Activated naive CD4-positive, alpha-beta T cell treated with anti-CD3 and anti-CD28 coated beads for 36 hours (primary cell): ENCODE data around the gene RFWD3. TPM values are rescaled to one million over a fixed set of nuclear protein-coding genes. Genes with fewer than 3 reads are reported as not detected.
"Not testable (repeated sequence)": the region's sequence is repeated elsewhere in the genome, so short reads cannot be mapped to it uniquely, and the experiment has no call there.

Source experiments
- CTCF ChIA-PET: fragments of 350-600 bp; sonication (Branson Sonifier 250); formaldehyde crosslinking; loops from one replicate; lab custom pipeline; 2021; ENCODE audit warnings: antibody characterized with exemption; lab: Charles Lee
- DNase-seq: peaks from one replicate; pipeline ENCODE4 v3.0.0-alpha.2; 2020
- H3K27ac Mint-ChIP-seq: one replicate; pipeline ENCODE4 v1.8.0; 2021; ENCODE audit warnings: mild to moderate bottlenecking, mixed read lengths
- H3K27me3 Mint-ChIP-seq: one replicate; pipeline ENCODE4 v1.8.0; 2021; ENCODE audit warnings: low read depth, mixed read lengths
- H3K36me3 Mint-ChIP-seq: one replicate; pipeline ENCODE4 v1.8.0; 2021; ENCODE audit warnings: low read depth, mixed read lengths
- H3K4me1 Mint-ChIP-seq: one replicate; pipeline ENCODE4 v1.8.0; 2021; ENCODE audit warnings: low read depth, mixed read lengths
- H3K4me3 Mint-ChIP-seq: one replicate; pipeline ENCODE4 v1.8.0; 2021; ENCODE audit warnings: mild to moderate bottlenecking, moderate library complexity, mixed read lengths
- H3K9me3 Mint-ChIP-seq: one replicate; pipeline ENCODE4 v1.8.0; 2021; ENCODE audit warnings: mixed read lengths
- intact Hi-C: fragments of 100-400 bp; cut with micrococcal nuclease; formaldehyde crosslinking; loops from one replicate; pipeline ENCODE4 v1.15.1; 2023
- total RNA-seq, 2 experiments: library from RNA; stranded (reverse); gene quantifications; one replicate each; pipeline ENCODE4 v1.2.3, GENCODE V29; 2021

RFWD3 gene
- total RNA-seq, 2 experiments from 2014 or later, result 114 to 124 TPM

DNA sequence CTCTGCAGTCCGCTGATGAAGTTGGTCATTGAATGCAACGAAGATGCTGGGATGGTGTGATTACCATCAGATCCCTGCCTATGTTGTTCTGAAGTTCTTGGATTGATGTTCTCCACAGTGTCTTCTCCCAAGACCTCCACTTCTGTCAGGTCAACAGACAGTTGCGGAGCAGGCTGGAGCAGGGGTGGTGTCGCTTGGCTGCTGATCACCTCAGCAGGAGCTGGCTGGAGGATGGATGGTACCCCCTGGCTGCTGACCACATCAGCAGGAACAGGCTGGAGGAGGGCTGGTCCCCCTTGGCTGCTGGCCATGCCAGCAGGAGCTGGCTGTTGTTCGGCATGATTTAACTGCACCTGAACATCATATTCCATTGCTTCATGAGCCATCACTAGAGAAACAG lies 5.6 kb downstream of the RFWD3 start:
- Mint-ChIP-seq H3K36me3 (peaks cover 72% of the 10 kb centered on the region), H3K27ac (no peak overlapping the region), H3K4me1 (peaks cover 82% of the 10 kb centered on the region), H3K4me3 (no peak overlapping the region), H3K9me3 (no peaks in the 10 kb centered on the region), H3K27me3 (no peaks in the 10 kb centered on the region)
- DNase-seq, result no peak
- intact Hi-C loops, result no loop called here
- CTCF ChIA-PET, result no interaction called here

DNA sequence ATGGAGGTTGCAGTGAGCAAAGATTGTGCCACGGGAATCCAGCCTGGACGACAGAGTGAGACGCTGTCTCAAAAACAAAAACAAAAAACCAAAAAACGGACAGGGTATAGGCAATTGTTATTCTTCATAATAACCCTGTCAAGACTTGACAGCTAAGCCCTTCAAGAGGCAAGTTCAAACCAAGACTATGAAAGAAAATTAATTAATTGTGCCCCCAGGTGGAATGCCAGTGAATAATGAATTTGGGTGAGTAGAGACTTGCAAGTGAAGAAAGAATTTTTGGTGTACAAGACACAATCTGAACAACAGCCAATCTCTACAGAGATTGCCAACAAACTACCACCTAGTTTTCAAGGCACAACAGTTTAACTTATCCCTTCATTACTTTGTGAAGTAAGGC lies 6.3 kb downstream of the RFWD3 start:
- Mint-ChIP-seq H3K36me3 (peaks cover 75% of the 10 kb centered on the region), H3K4me1 (peaks cover 89% of the 10 kb centered on the region), H3K4me3 (no peak overlapping the region), H3K27ac (no peak overlapping the region), H3K9me3 (no peaks in the 10 kb centered on the region), H3K27me3 (no peaks in the 10 kb centered on the region)
- CTCF ChIA-PET, result no interaction called here
- DNase-seq, result no peak
- intact Hi-C loops, result no loop called here

DNA sequence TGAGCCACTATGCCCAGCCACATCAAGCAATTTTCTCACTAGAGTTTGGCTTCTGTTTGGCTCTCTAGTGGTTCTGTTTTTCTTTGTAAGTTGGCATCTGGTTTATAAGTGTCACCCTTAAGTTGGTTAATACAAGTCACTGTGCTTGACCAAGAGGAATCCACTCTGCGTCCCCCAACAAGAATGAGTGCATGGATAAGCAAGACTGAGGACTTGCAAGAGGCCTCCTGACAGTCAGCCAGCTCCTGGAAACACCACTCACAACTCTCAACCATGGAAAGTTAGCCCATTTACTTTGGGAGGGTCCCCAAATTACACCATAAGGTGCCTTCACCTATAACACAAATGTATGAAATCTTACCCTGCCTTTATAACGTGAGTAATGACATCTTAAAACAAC lies 7.6 kb downstream of the RFWD3 start:
- Mint-ChIP-seq H3K9me3 (no peaks in the 10 kb centered on the region), H3K4me3 (peak overlapping the region; percentile 4), H3K36me3 (peaks cover 76% of the 10 kb centered on the region), H3K27me3 (no peaks in the 10 kb centered on the region), H3K4me1 (peaks cover 88% of the 10 kb centered on the region), H3K27ac (no peak overlapping the region)
- DNase-seq, result no peak
- CTCF ChIA-PET, result interaction anchor here (1.2 kb wide), 1 partner anchor 8 kb away, joined by 6 read pairs; no protein-coding TSS in a partner anchor
- intact Hi-C loops, result no loop called here

DNA sequence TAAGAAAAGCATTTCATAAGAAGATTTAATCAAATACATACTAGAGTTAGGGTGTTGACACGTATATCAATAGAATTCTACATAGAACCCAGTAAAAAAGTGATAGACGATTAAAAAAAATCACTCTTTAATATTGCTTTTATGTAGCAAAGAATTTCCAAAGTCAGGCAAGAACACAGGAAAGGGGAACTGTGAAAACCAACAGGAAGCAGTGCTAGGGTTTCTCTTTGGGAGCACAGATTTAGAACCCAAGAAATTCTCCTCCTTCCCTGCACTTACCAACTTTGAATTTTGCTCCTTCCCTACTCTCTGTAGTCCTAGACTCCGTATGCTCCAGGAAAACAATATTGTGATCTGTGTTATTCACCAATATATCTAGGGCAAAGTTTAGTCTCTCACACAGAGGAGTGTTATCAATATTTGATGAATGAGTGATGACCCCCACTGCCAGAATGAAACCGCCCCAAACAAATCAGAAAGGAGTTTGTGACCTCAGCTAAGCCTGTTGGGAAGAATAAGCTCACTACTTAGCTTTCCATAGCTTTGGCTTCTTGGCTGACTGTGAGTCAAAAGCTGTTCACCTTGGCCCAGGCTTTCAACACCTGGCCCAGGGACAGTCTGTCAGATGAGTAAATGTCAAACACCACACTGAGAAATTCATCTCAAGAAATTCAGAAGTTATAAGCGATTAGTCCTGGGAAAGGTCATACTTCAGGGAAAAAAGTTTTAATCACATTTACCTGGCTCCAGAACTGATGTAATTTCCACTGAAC lies 8.6 kb downstream of the RFWD3 start:
- no peak overlapping the region for H3K4me3 Mint-ChIP-seq
- H3K27ac Mint-ChIP-seq, result peak overlapping the region; percentile 58
- peaks cover 71% of the 10 kb centered on the region for H3K36me3 Mint-ChIP-seq
- H3K9me3 Mint-ChIP-seq, result no peaks in the 10 kb centered on the region
- CTCF ChIA-PET, result interaction anchor here (0.6 kb wide), 1 partner anchor 16 kb away, joined by 4 read pairs; no protein-coding TSS in a partner anchor
- H3K27me3 Mint-ChIP-seq, result no peaks in the 10 kb centered on the region
- H3K4me1 Mint-ChIP-seq, result peaks cover 82% of the 10 kb centered on the region
- intact Hi-C loops, result no loop called here
- no peak for DNase-seq

DNA sequence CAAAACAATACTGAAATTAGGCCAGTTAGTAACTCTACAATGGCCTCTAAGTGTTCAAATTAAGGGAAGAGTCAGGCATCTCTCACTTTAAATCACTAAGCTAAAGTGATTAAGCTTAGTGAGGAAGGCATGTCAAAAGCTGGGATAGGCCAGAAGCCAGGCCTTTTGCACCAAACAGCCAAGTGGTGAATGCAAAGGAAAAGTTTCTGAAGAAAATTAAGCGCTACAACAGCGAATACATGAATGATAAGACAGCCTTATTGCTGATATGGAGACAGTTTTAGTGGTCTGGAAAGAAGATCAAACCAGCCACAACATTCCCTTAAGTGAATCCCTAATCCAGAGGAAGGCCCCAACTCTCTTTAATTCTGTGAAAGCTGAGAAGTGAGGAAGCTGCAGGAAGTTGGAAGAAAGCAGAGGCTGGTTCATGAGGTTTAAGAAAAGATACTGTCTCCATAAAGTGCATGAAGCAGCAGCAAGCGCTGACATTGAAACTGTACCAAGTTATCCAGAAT lies 12.1 kb downstream of the RFWD3 start:
- no peak for DNase-seq
- no peaks in the 10 kb centered on the region for H3K9me3 Mint-ChIP-seq
- peaks cover 64% of the 10 kb centered on the region for H3K36me3 Mint-ChIP-seq
- no peaks in the 10 kb centered on the region for H3K27me3 Mint-ChIP-seq
- intact Hi-C loops, result no loop called here
- no peak overlapping the region for H3K27ac Mint-ChIP-seq
- no peak overlapping the region for H3K4me3 Mint-ChIP-seq
- peaks cover 58% of the 10 kb centered on the region for H3K4me1 Mint-ChIP-seq
- CTCF ChIA-PET, result no interaction called here

DNA sequence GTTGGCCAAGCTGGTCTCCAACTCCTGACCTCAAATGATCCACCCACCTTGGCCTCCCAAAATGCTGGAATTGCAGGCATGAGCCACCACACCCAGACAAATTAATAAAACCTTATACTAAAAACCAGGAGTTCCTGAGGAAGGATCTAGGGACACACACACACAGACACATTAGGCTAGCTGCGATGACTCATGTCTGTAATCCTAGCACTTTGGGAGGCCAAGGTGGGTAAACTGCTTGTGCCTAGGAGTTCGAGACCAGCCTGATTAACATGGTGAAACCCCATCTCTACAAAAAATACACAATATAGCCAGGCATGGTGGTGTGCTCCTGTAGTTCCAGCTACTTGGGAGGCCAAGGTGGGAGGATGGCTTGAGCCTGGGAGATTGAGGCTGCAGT lies 13.8 kb downstream of the RFWD3 start:
- CTCF ChIA-PET, result interaction anchor here (1.9 to 2.3 kb wide), 2 partner anchors 15 to 27 kb away, joined by 7 to 9 read pairs; partner anchors contain the start of gene RFWD3
- H3K4me1 Mint-ChIP-seq, result peaks cover 42% of the 10 kb centered on the region
- DNase-seq, result not testable (repeated sequence)

DNA sequence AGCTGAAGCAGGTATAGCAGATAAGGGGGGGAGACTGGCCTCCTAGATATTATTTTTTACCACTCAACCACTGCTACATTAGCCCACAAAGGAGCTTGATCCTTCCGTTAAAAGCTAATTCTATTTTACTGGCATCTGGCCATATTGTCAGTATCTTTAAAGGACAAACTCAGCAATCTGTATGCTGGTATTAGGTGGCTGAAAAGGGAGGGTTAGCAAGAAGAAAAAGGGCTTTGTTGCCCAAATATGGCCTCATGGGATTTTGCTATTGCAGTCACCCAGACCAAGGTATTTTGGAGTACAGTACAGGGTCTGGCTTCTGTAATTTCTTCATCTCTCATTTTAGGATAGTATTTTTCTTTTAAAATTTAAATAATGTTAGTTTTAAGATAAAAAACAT lies 14.4 kb downstream of the RFWD3 start:
- Mint-ChIP-seq H3K36me3 (peaks cover 55% of the 10 kb centered on the region), H3K4me3 (no peak overlapping the region), H3K27me3 (no peaks in the 10 kb centered on the region), H3K27ac (no peak overlapping the region), H3K4me1 (peaks cover 37% of the 10 kb centered on the region), H3K9me3 (no peaks in the 10 kb centered on the region)
- no peak for DNase-seq
- CTCF ChIA-PET, result interaction anchor here (0.7 to 2.3 kb wide), 8 partner anchors 11 to 47 kb away, joined by 3 to 9 read pairs (median 5); partner anchors contain the start of gene RFWD3
- intact Hi-C loops, result no loop called here

More for the DNA sequence above, 13.8 kb downstream of the RFWD3 start:
- intact Hi-C loops, H3K9me3 Mint-ChIP-seq, H3K27me3 Mint-ChIP-seq, H3K4me3 Mint-ChIP-seq: not testable (repeated sequence)
- Mint-ChIP-seq H3K36me3 (peaks cover 53% of the 10 kb centered on the region), H3K27ac (peak overlapping the region; percentile 24)

DNA sequence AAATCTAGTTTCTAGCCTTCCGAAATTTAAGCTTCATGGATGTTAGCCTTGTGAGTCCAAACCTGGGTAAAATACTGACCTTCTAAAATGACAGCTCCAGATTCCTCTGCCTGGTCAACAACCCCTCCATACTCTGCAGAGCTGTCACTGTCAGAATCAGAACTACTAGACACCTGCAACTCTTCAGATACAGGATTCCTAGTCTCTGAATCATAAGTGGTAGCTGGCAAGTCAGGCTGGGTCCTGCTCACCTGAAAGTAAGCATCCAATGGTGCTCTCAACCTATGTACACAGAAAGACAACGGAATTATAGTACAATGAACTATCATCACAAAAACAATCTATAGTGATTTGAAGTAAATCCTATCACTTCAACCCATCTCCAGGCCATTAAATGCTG lies 14.8 kb downstream of the RFWD3 start:
- CTCF ChIA-PET, result interaction anchor here (0.6 to 2.3 kb wide), 11 partner anchors 10 to 95 kb away, joined by 3 to 9 read pairs (median 4); partner anchors contain the start of gene RFWD3
- no peaks in the 10 kb centered on the region for H3K27me3 Mint-ChIP-seq
- no peaks in the 10 kb centered on the region for H3K9me3 Mint-ChIP-seq
- no peak overlapping the region for H3K27ac Mint-ChIP-seq
- H3K4me1 Mint-ChIP-seq, result peaks cover 33% of the 10 kb centered on the region
- H3K36me3 Mint-ChIP-seq, result peaks cover 55% of the 10 kb centered on the region
- H3K4me3 Mint-ChIP-seq, result no peak overlapping the region
- intact Hi-C loops, result no loop called here
- no peak for DNase-seq

DNA sequence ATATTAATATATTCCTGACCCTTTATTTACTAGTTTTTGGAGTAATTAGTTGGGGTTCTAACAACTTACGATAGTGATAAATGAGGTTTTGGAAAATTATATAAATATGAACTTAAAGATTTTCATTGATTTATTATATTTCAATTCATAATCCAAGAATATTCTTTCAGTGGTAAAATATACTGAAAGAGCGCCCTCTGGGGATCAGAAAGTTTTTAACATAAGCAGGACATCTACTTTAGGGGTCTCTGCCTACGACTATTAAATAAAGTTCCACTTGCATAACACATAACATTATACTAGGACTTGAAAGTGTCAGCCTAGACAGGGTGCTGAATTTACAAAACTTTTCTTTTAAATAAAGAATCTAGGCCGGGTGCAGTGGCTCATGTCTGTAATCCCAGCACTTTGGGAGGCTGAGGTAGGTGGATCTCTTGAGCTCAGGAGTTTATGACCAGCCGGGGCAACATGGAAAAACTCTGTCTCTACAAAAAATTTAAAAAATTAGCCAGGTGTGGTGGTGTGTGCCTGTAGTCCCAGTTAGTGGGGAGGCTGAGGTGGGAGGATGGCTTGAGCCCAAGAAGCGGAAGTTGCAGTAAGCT lies 15.6 kb downstream of the RFWD3 start:
- Mint-ChIP-seq H3K9me3 (no peaks in the 10 kb centered on the region), H3K27ac (no peak overlapping the region), H3K36me3 (peaks cover 51% of the 10 kb centered on the region), H3K27me3 (no peaks in the 10 kb centered on the region), H3K4me3 (no peak overlapping the region), H3K4me1 (peaks cover 29% of the 10 kb centered on the region)
- intact Hi-C loops, result no loop called here
- DNase-seq, result no peak
- CTCF ChIA-PET, result interaction anchor here (0.6 to 2.3 kb wide), 9 partner anchors 8 to 94 kb away, joined by 3 to 9 read pairs (median 5); partner anchors contain the start of gene RFWD3

DNA sequence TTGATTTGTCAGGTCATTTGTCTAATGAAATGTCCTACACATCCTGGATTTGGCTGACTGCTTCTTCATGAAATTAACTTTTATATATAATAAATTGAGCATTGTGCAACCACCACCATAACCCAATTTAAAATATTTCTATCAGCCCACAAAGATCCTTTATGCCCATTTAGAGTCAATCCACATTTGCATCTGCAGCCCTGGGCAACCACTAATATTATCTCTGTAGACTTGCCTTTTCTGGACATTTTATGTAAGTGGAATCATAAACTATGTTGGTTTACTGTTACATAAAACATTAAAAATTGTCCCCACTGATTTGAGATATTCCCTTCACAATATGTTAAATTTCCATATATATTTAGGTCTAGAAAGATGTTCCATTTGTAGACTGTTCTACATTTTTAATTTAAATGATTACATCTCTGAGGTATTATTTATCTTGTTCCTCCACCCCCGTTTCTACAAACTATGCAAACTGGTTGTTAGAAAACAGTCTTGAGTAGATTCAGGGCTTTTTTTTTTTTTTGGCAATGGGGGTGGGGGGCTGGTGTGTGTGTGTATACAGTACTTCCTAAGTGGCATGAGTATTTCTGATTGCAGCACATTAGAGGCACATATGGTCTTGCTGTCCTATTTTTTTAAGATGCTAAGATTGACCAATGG lies 16.7 kb downstream of the RFWD3 start:
- Mint-ChIP-seq H3K36me3 (peaks cover 45% of the 10 kb centered on the region), H3K4me1 (peaks cover 21% of the 10 kb centered on the region)
- intact Hi-C loops, result no loop called here

DNA sequence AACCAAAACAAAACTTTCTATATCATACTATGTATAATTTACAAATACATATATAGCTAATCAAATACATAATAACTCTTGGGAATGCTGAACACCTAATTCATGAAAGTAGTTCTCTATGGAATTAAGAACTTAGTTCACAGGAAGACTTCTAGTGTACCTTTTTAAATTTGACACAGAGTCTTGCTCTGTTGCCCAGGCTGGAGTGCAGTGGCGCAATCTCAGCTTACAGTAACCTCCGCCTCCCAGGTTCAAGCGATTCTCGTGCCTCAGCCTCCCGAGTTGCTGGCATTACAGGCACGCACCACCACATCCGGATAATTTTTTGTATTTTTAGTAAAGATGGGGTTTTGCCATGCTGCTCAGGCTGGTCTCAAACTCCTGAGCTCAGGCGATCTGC lies 24.7 kb downstream of the RFWD3 start:
- DNase-seq, result no peak
- intact Hi-C loops, result no loop called here
- no peak overlapping the region for H3K27ac Mint-ChIP-seq
- H3K27me3 Mint-ChIP-seq, result no peaks in the 10 kb centered on the region
- peaks cover 39% of the 10 kb centered on the region for H3K36me3 Mint-ChIP-seq
- H3K9me3 Mint-ChIP-seq, result no peaks in the 10 kb centered on the region
- CTCF ChIA-PET, result interaction anchor here (0.8 kb wide), 1 partner anchor 10 kb away, joined by 3 read pairs; no protein-coding TSS in a partner anchor
- H3K4me3 Mint-ChIP-seq, result no peak overlapping the region
- H3K4me1 Mint-ChIP-seq, result no peaks in the 10 kb centered on the region

More for the DNA sequence above, 16.7 kb downstream of the RFWD3 start:
- CTCF ChIA-PET, result interaction anchor here (0.6 to 1.3 kb wide), 3 partner anchors 9 to 130 kb away, joined by 3 to 6 read pairs (median 4); no protein-coding TSS in a partner anchor
- Mint-ChIP-seq H3K27ac (no peak overlapping the region), H3K4me3 (no peak overlapping the region), H3K9me3 (no peaks in the 10 kb centered on the region), H3K27me3 (no peaks in the 10 kb centered on the region)
- DNase-seq, result no peak
